Suprapubic skin (tissue), 4 donors: ENCODE data around the gene MMP2.

Experiments used
- CTCF ChIP-seq, 2 donors: fragments of 200-600 bp in 1 of 2; fragments of 450-650 bp in 1 of 2; sonication (generic) in 1 of 2; IDR thresholded peaks; one replicate each; pipeline ENCODE4 v1.5.1; 2016 to 2019; ENCODE audit warnings: antibody characterized with exemption in 2 of 2, mild to moderate bottlenecking in 1 of 2, moderate library complexity in 1 of 2
- EP300 ChIP-seq: sonication (generic); formaldehyde crosslinking; IDR thresholded peaks from one replicate; pipeline ENCODE4 v1.6.1; 2017; ENCODE audit warnings: antibody characterized with exemption
- POLR2A ChIP-seq, 2 donors: fragments of 450-650 bp; IDR thresholded peaks; one replicate each; pipeline ENCODE4 v1.6.1; 2017; ENCODE audit warnings: antibody characterized with exemption in 2 of 2, mild to moderate bottlenecking in 2 of 2, moderate library complexity in 2 of 2
- POLR2AphosphoS5 ChIP-seq, 3 donors: sonication (generic); formaldehyde crosslinking; IDR thresholded peaks; one replicate each; pipeline ENCODE4 v1.6.1; 2017; ENCODE audit warnings: antibody characterized with exemption in 3 of 3

GRCh38 chr16:55467898-55468297 lies 11.1 kb upstream of the MMP2 start:
- TF ChIP-seq CTCF (IDR thresholded peaks at IDR 0.05) (no peak), POLR2A (IDR thresholded peaks at IDR 0.05) (no peak), EP300 (no peak), POLR2AphosphoS5 (IDR thresholded peaks at IDR 0.05) (no peak)
